CD14-positive monocyte (primary cell): ENCODE results near the gene DLX4. TPM values are rescaled to one million over a fixed set of nuclear protein-coding genes. Genes with fewer than 3 reads are reported as not detected.

Source experiments
- DNase-seq, 3 donors: peaks; one replicate each; pipeline ENCODE4 v3.0.0-alpha.2; 2011 to 2022
- H2AFZ ChIP-seq: 2 replicates; pipeline ENCODE4 v1.6.0; 2012; ENCODE audit warnings: mild to moderate bottlenecking, low read depth, low read length, inconsistent platforms; ENCODE audit not compliant: insufficient read depth, poor library complexity, severe bottlenecking
- H3K27ac ChIP-seq, 2 donors: 1 replicate in 1 of 2; 2 replicates in 1 of 2; pipeline ENCODE4 v1.5.1; 2012 to 2013; ENCODE audit warnings: low read length in 2 of 2, control low read depth in 1 of 2, inconsistent platforms in 1 of 2, low read depth in 1 of 2, mild to moderate bottlenecking in 1 of 2
- H3K27me3 ChIP-seq, 2 donors: one replicate each; pipeline versions ENCODE4 v1.6.0 to v1.6.1; 2011 to 2013; ENCODE audit warnings: low read length in 2 of 2; ENCODE audit not compliant: control insufficient read depth in 2 of 2, insufficient read depth in 2 of 2
- H3K36me3 ChIP-seq, 2 donors: replicated peaks in 1 of 2; 1 replicate in 1 of 2; 2 replicates in 1 of 2; pipeline versions ENCODE4 v1.5.1 to v1.6.1; 2012 to 2013; ENCODE audit warnings: low read length in 2 of 2, control low read depth in 1 of 2, inconsistent platforms in 1 of 2, mild to moderate bottlenecking in 1 of 2; ENCODE audit not compliant: insufficient read depth in 2 of 2, control insufficient read depth in 1 of 2
- H3K4me1 ChIP-seq, 2 donors: 1 replicate in 1 of 2; 2 replicates in 1 of 2; pipeline versions ENCODE4 v1.5.1 to v1.6.1; 2012 to 2013; ENCODE audit warnings: low read length in 2 of 2, control low read depth in 1 of 2, inconsistent platforms in 1 of 2, mild to moderate bottlenecking in 1 of 2, moderate library complexity in 1 of 2; ENCODE audit not compliant: insufficient read depth in 2 of 2, control insufficient read depth in 1 of 2
- H3K4me2 ChIP-seq: replicated peaks from 2 replicates; pipeline ENCODE3; 2012; ENCODE audit warnings: low read length, moderate library complexity, mild to moderate bottlenecking; ENCODE audit not compliant: poor library complexity, severe bottlenecking; ENCODE audit errors: extremely low read depth
- H3K4me3 ChIP-seq, 3 experiments: fragments of 200-600 bp in 1 of 3; sonication (generic) in 1 of 3; replicated peaks in 1 of 3; 1 replicate in 2 of 3; 2 replicates in 1 of 3; pipeline ENCODE4 v1.5.1; 2011 to 2013; ENCODE audit warnings: low read length in 3 of 3, mild to moderate bottlenecking in 3 of 3, control low read depth in 2 of 3, low read depth in 2 of 3, inconsistent platforms in 1 of 3, moderate library complexity in 1 of 3
- H3K79me2 ChIP-seq: 2 replicates; pipeline ENCODE4 v1.6.0; 2012; ENCODE audit warnings: mild to moderate bottlenecking, control low read depth, inconsistent platforms, low read length, moderate library complexity; ENCODE audit not compliant: insufficient read depth
- H3K9ac ChIP-seq: 2 replicates; pipeline ENCODE4 v1.6.0; 2017; ENCODE audit warnings: low read length, mild to moderate bottlenecking; ENCODE audit not compliant: insufficient read depth, poor library complexity, severe bottlenecking
- H3K9me3 ChIP-seq, 2 donors: replicated peaks in 1 of 2; 1 replicate in 1 of 2; 2 replicates in 1 of 2; pipeline versions ENCODE4 v1.5.1 to v1.6.1; 2012 to 2013; ENCODE audit warnings: low read length in 2 of 2, control low read depth in 1 of 2; ENCODE audit not compliant: control insufficient read depth in 1 of 2, insufficient read depth in 1 of 2
- H4K20me1 ChIP-seq: 2 replicates; pipeline ENCODE4 v1.6.0; 2012; ENCODE audit warnings: mild to moderate bottlenecking, low read length, control low read depth, moderate library complexity; ENCODE audit not compliant: insufficient read depth
- H3K27ac Mint-ChIP-seq, 7 donors: one replicate each; pipeline ENCODE4 v1.8.0; 2020; ENCODE audit warnings: mild to moderate bottlenecking in 7 of 7, mixed read lengths in 7 of 7, moderate library complexity in 6 of 7, inconsistent platforms in 2 of 7
- H3K27me3 Mint-ChIP-seq, 3 donors: one replicate each; pipeline ENCODE4 v1.8.0; 2021 to 2022; ENCODE audit warnings: low read depth in 3 of 3, mild to moderate bottlenecking in 3 of 3, mixed read lengths in 3 of 3, moderate library complexity in 3 of 3, inconsistent platforms in 1 of 3
- H3K36me3 Mint-ChIP-seq, 2 donors: one replicate each; pipeline ENCODE4 v1.8.0; 2020; ENCODE audit warnings: mixed read lengths in 2 of 2, inconsistent platforms in 1 of 2, mild to moderate bottlenecking in 1 of 2
- H3K4me1 Mint-ChIP-seq: one replicate; pipeline ENCODE4 v1.8.0; 2020; ENCODE audit warnings: mild to moderate bottlenecking, mixed read lengths
- H3K4me3 Mint-ChIP-seq, 2 donors: one replicate each; pipeline ENCODE4 v1.8.0; 2020; ENCODE audit warnings: mild to moderate bottlenecking in 2 of 2, mixed read lengths in 2 of 2, moderate library complexity in 1 of 2
- H3K9me3 Mint-ChIP-seq, 7 donors: one replicate each; pipeline ENCODE4 v1.8.0; 2020 to 2022; ENCODE audit warnings: mixed read lengths in 7 of 7, mild to moderate bottlenecking in 6 of 7, moderate library complexity in 6 of 7, inconsistent platforms in 2 of 7
- CTCF ChIP-seq: fragments of 200-600 bp; IDR thresholded peaks from one replicate; pipeline ENCODE4 v1.8.0; 2022; ENCODE audit warnings: antibody characterized with exemption, mild to moderate bottlenecking
- WGBS: methylation state at CpG from one replicate; pipeline ENCODE4 v1.1.5; 2013; ENCODE audit warnings: missing lambda C conversion rate; ENCODE audit not compliant: insufficient coverage; 5-methylcytosine and 5-hydroxymethylcytosine counted together
- intact Hi-C, 2 donors: fragments of 100-400 bp; cut with micrococcal nuclease; formaldehyde crosslinking; loops; one replicate each; pipeline versions ENCODE4 v1.15.0 to v1.15.1; 2023
- polyA plus RNA-seq, 3 donors: library from polyadenylated mRNA; depleted of rRNA in 1 of 3; unstranded in 2 of 3; stranded (reverse) in 1 of 3; fragments of 300-500 nt in 2 of 3; fragments of >200 nt in 1 of 3; fragmentation: Illumina TruSeq in 2 of 3; gene quantifications; 1 replicate in 2 of 3; 2 replicates in 1 of 3; pipeline ENCODE4 v1.2.3, GENCODE V29; 2012 to 2021

DLX4 gene
- polyA plus RNA-seq, 3 donors = 0.20 to 3.5 TPM; not detected in 1

DNA sequence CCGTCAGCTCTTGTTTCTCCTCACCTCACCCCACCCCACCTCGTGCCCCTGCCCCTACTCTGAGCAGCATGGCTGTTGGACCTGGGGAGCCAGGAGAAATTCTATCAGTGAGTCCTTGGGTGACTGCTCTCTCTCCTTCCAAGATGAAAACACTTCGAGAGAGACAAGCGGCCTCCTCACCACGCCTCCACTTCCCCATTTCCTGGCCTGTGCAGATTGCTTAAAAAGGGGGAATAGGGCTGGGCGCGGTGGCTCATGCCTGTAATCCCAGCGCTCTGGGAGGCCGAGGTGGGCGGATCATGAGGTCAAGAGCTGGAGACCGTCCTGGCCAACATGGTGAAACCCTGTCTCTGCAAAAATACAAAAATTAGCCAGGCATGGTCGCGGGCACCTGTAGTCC lies 9.5 kb downstream of the DLX4 start:
- H3K9me3 ChIP-seq = no peaks in the 10 kb centered on the region
- H3K36me3 Mint-ChIP-seq = peaks cover 0 to 2% of the 10 kb centered on the region in 2 donors
- peaks cover 53 to 84% (median 64%) of the 10 kb centered on the region in 3 donors for H3K27me3 Mint-ChIP-seq

GRCh38 chr17:49979748-49980479 lies 10.9 kb downstream of the DLX4 start:
- Mint-ChIP-seq H3K27me3 (peaks cover 47 to 80% (median 58%) of the 10 kb centered on the region in 3 donors), H3K4me3 (peak overlapping the region in 1 of 2 donors; percentile 60), H3K4me1 (peaks cover 17% of the 10 kb centered on the region), H3K27ac (peak overlapping the region in 1 of 7 donors; percentile 27), H3K36me3 (peaks cover 0 to 2% of the 10 kb centered on the region in 2 donors), H3K9me3 (peaks cover 0 to 6% (median 2%) of the 10 kb centered on the region in 7 donors)
- Histone ChIP-seq H3K4me2 (no peak overlapping the region), H3K4me3 (no peak overlapping the region), H3K27me3 (peaks cover 5 to 36% of the 10 kb centered on the region in 2 donors), H2AFZ (no peak overlapping the region), H3K79me2 (no peaks in the 10 kb centered on the region), H3K9ac (no peak overlapping the region), H3K36me3 (no peaks in the 10 kb centered on the region), H3K9me3 (no peaks in the 10 kb centered on the region), H4K20me1 (no peaks in the 10 kb centered on the region), H3K4me1 (peaks cover 13 to 14% of the 10 kb centered on the region in 2 donors), H3K27ac (no peak overlapping the region)
- TF ChIP-seq CTCF = no peak
- intact Hi-C loops = no loop called here
- 100% methylated on average over 1 of the region's 4 CpGs for WGBS
- no peak for DNase-seq

More for the DNA sequence above, 9.5 kb downstream of the DLX4 start:
- H3K36me3 ChIP-seq = no peaks in the 10 kb centered on the region
- H3K27ac ChIP-seq = no peak overlapping the region
- no peaks in the 10 kb centered on the region for H3K79me2 ChIP-seq
- peak overlapping the region; percentile 45 to 70 for H3K4me3 Mint-ChIP-seq
- H3K27ac Mint-ChIP-seq = no peak overlapping the region
- intact Hi-C loops = no loop called here
- peaks cover 17% of the 10 kb centered on the region for H3K4me1 Mint-ChIP-seq
- H2AFZ ChIP-seq = peak overlapping the region; percentile 45
- no peak for TF ChIP-seq CTCF
- H3K4me2 ChIP-seq = peak overlapping the region; percentile 43
- H3K9me3 Mint-ChIP-seq = peaks cover 0 to 6% (median 2%) of the 10 kb centered on the region in 7 donors
- H3K27me3 ChIP-seq = peaks cover 18 to 48% of the 10 kb centered on the region in 2 donors
- 27% methylated on average over 8 of the region's 13 CpGs for WGBS
- peak overlapping the region in 1 of 3 experiments; percentile 36 for H3K4me3 ChIP-seq
- peak; percentile 48 to 61 (median 58) for DNase-seq
- no peak overlapping the region for H3K9ac ChIP-seq
- H3K4me1 ChIP-seq = peaks cover 13 to 14% of the 10 kb centered on the region in 2 donors
- H4K20me1 ChIP-seq = no peaks in the 10 kb centered on the region
